Measurements from ENCODE around the gene ZRANB1.

DNA sequence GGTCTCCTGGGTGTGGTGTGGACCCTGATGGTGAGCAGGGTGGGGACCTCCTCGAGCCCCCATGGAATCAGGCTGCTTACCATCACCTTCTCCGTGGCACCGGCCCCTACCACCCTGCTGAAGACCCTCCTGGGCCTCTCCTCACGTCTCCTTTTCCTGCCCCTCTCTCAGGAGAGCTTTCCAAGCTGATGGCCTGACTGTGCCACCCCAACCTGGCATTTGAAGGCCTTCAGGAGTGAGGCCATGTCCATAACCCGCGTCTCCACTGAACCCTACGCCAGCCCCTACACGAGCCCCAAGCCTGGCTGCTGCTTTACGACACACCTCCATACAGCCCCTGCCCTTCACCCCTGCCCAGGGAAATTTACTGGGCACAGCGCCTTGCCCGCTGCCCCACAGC is 55.4 kb downstream of the ZRANB1 start:
- TF ChIP-seq FOXJ3 (CRISPR knock-in tag; IDR thresholded peaks at IDR 0.05; ENCODE audit: borderline replicate concordance) (no peak), ARHGAP35 (CRISPR knock-in tag; IDR thresholded peaks at IDR 0.05; ENCODE audit: borderline replicate concordance) (no peak), ZNF124 (CRISPR knock-in tag; IDR thresholded peaks at IDR 0.05) (no peak), JDP2 (CRISPR knock-in tag; IDR thresholded peaks at IDR 0.05; ENCODE audit: borderline replicate concordance) (no peak), TARDBP (CRISPR knock-in tag; IDR thresholded peaks at IDR 0.05) (no peak), EZH2 (conservative IDR thresholded peaks at IDR 0.05; ENCODE audit: low read depth, low read length) (no peak), NR2F6 (IDR thresholded peaks at IDR 0.05) (no peak), NR2F6 (CRISPR knock-in tag; IDR thresholded peaks at IDR 0.05) (no peak)
- TF ChIP-seq, protein P1, sequence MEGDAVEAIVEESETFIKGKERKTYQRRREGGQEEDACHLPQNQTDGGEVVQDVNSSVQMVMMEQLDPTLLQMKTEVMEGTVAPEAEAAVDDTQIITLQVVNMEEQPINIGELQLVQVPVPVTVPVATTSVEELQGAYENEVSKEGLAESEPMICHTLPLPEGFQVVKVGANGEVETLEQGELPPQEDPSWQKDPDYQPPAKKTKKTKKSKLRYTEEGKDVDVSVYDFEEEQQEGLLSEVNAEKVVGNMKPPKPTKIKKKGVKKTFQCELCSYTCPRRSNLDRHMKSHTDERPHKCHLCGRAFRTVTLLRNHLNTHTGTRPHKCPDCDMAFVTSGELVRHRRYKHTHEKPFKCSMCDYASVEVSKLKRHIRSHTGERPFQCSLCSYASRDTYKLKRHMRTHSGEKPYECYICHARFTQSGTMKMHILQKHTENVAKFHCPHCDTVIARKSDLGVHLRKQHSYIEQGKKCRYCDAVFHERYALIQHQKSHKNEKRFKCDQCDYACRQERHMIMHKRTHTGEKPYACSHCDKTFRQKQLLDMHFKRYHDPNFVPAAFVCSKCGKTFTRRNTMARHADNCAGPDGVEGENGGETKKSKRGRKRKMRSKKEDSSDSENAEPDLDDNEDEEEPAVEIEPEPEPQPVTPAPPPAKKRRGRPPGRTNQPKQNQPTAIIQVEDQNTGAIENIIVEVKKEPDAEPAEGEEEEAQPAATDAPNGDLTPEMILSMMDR (CRISPR knock-in tag; IDR thresholded peaks at IDR 0.05) = no peak

Data from HepG2 (cell line).